HG03103 (cell line): Measurements from ENCODE around the gene GNA12.

Source experiments
- ATAC-seq: cut with Tn5 transposase; IDR thresholded peaks from one replicate; pipeline ENCODE4 v1.9.1; 2021; ENCODE audit warnings: low read depth; ENCODE audit not compliant: unreplicated experiment

GNA12 gene, protein sequence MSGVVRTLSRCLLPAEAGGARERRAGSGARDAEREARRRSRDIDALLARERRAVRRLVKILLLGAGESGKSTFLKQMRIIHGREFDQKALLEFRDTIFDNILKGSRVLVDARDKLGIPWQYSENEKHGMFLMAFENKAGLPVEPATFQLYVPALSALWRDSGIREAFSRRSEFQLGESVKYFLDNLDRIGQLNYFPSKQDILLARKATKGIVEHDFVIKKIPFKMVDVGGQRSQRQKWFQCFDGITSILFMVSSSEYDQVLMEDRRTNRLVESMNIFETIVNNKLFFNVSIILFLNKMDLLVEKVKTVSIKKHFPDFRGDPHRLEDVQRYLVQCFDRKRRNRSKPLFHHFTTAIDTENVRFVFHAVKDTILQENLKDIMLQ

DNA sequence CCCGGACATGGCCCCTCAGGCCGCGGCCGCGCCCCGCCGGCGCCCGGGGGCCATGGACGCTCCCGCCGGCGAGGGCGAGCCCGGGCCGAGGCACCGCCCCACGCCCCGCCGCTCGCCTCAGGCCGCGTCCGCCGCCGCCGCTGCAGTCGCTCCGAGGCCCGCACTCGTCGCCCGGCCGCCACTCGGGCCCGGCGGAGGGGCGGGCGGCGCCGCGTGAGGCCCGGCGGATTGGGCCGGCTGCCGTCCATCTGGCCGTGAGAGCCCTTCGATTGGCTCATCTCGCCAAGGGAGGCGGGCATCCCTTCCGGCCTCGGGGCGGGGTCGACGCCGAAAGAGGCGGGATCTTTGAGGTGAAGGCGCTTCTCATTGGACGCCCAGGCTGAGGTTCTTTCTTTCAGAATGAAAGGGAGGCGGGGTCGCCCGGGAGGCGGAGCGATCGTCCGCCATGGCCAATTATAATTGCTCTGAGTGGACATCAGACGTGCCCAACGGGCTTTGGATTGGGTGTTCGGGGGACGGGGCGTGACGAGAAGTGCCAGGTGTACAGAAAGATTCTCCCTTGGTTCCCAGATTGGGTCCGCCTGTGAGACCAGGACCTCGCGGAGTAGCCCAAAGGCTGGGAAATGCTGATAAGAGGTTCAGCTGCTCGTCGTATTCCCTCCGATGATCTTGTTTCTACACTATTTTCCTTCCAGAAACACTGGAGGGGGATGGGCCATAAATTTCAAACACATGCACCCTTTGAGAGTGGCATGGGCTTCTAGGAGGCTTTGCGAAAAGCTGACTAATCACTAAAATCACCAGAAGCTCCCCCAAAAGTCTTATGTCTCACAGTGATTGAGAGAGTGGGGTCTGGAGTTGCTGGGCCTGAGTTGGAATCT lies at the start of gene GNA12:
GNA12 (minus strand) TSS at position 156 of the 881 bp plus-strand sequence; CDS start at position 9, 147 bp downstream.
- peak; percentile 92 for ATAC-seq

- no peak for ATAC-seq
Observed at GRCh38 chr7:2893411-2893861, 49.3 kb upstream of the GNA12 start.

DNA sequence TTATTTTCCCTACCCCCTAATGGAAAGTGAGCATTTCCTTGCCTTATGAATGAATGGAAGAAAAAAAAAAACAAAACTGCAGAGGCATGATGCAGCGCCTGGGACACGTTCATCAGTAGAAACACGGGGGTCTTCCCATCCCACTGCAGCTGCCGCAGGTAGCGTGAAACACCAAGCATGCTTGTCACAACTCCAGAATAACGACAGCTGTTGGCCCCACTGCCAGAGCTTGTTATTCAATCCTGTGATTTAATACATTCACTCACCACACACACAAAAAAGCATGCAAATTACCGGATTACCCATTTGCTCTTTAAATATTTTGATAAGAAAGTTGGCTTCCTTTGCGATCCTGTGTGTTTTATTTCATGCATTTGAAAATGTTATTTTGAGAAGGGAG lies 48.4 kb upstream of the GNA12 start:
- no peak for ATAC-seq

- no peak for ATAC-seq
Observed at GRCh38 chr7:2887816-2888215, 43.7 kb upstream of the GNA12 start.

DNA sequence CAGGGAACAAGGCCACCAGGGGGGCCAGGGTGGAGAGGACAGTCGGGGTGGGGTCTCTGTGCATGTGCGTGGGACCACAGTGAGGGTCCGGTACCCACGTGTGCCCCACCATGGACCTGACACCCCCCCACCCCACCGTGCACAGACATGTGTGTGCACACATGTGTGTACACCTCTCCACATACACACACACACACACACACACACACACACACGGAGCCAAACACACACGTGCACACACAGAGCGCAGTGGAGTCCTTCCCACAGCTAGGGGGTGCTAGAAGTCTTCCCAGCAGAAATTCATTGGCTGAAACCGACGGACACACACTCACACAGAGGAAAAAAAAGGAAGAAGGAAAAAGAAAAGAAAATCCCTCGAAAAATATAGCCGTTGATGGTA lies 42.8 kb upstream of the GNA12 start:
- ATAC-seq, result no peak

- ATAC-seq, result no peak
Observed at GRCh38 chr7:2886391-2886790, 42.3 kb upstream of the GNA12 start.

GRCh38 chr7:2884161-2884560 lies 40.1 kb upstream of the GNA12 start:
- ATAC-seq, result no peak

DNA sequence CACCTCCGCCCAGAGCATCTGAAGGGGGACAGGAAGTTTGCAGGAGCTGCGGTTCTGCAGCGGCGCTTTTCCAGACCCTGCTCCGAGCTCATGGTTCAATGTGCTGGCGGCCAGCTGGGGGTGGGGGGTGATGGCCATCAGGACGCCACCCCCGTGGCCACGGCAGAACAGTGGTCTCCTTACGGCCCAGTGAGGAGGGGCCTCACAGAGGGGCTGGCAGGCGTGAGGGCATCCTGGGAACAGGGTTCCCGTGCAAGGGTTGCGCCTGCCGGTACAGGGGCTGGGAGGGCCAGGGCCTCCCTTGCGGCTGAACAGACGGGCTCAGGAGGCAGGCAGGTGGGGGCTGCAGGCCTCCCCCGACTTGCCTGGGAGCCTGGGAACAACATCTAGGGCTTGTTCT lies 39.0 kb upstream of the GNA12 start:
- ATAC-seq, result no peak

DNA sequence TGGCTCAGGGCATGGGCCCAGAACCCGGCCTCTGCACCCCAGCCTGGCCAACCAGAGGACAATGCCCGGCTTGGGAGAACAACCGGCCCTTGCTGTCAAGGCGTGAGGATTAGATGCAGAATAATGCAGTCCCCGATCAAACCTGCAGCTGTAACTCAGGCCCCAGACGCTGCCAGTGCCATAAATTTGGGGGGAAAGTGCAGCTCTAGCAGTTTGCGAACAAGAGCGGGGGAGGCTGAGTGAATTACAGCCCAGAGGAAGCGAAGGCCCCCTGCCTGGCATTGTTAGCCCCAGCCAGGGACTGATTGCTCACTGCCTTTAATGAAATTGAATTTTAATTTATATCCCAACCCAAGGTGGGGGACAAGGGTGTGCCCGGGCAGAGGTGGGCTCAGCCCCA lies 38.0 kb upstream of the GNA12 start:
- ATAC-seq, result no peak

GRCh38 chr7:2880874-2881533 lies 36.9 kb upstream of the GNA12 start:
- no peak for ATAC-seq

DNA sequence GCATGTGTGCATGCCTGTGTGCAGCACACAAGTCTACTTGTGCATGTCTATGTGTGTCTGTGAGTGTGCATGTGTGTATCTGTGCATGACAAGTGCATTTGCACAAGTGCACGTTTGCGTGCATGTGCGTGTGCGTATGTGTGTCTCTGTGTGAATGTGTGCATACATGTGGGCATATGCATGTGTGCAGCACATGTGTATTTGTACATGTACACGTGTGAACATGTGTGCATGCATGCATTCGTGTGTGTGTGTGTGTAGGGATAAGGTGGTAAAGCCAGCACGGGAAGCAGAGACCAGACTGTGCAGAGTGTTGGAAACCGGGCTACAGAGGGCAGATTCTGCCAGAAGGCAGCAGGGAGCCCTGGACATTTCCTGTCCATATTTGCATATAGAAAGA lies 35.9 kb upstream of the GNA12 start:
- no peak for ATAC-seq

DNA sequence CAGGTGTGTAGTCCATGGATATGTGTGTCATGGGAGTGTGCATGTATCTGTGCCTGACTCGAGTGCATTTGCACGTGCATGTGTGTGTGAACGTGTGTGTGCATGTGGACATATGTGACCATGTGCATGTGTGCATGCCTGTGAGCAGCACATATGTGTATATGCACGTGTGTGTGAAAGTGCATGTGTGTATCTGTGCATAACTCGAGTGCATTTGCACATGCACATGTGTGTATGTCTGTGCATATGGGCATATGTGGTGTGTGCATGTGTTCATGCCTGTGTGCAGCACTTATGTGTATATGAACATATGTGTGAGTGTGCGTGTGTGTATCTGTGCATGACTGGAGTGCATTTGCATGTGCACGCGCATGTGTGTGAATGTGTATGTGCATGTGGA lies 35.2 kb upstream of the GNA12 start:
- ATAC-seq, result no peak

DNA sequence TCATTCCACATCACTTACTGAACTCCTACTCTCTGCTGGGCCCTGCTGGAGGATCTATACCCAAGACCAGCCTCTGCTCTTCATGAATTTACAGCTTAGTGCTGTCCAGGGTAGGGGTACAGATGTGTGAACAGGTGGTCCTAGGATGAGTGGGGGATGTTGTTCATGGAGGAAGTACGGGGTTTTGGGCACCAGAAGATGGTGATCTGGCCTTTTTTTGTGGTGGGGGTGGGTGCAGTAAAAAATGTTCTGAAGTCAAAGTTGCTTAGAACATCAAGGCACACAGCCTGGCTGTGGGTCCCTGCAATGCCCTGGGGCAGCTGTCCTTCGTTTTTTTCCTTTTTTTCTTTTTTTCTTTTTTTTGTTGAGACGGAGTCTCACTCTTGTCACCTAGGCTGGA lies 34.2 kb upstream of the GNA12 start:
- ATAC-seq, result no peak

DNA sequence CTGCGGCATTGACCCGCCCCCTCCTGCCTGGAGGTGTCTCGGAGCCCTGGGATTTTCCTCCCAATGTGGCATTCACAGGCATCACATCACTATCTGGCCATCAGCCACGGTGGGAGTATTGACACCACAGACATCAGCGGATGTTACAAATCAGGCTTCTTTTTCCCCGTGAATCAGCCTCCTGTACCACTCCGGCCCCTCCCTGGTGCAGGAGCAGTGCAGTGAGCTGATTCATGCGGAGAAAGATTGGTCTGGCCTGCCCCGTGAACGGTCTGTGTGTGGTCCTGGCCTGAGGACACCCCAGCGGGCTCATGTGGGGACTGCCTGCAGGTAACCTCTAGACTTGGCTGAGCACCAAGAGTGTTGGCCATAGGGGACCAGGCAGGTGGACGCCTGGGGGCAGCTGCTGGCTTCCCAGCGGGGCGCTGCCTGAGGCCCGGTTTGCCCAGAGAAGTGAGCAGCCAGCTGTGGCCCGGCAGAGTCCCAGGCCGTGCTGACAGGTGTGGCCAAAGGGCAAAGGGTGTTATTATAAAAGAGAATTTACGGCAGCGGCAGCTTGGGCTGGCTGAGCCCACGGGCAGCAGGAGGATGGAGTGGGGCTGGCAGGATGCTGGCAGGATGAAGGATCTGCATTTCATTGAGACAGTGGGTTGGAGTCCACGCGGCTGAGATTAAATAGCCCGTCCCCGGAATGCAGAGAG lies 32.1 kb upstream of the GNA12 start:
- ATAC-seq, result no peak

- ATAC-seq, result no peak
Observed at GRCh38 chr7:2873686-2874551, 29.8 kb upstream of the GNA12 start.

GRCh38 chr7:2873146-2873545 lies 29.0 kb upstream of the GNA12 start:
- ATAC-seq, result no peak

- no peak for ATAC-seq
Observed at GRCh38 chr7:2872296-2872874, 28.3 kb upstream of the GNA12 start.

DNA sequence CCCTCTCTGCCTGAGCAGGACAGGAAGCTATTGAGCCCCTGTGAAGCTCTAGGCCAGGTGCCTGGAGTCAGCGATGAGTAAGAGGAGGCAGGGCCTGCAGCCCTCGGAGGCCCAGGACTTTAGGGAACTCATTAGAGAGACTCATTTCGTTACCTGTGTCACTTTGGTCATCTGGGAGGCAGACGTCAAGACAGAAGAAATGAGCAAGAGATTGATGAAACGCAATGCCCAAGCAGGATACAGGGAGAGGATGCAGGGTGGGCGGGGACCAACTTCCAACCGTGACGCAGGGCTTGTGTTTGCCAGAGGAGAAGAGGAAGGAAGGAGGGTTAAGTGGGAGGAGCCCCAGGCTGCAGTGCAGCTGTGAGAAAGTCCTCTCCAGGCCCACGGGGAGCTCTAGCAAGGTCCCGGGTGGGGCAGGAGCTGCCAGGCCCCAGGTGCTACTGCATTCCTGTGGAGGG lies 26.4 kb upstream of the GNA12 start:
- no peak for ATAC-seq

DNA sequence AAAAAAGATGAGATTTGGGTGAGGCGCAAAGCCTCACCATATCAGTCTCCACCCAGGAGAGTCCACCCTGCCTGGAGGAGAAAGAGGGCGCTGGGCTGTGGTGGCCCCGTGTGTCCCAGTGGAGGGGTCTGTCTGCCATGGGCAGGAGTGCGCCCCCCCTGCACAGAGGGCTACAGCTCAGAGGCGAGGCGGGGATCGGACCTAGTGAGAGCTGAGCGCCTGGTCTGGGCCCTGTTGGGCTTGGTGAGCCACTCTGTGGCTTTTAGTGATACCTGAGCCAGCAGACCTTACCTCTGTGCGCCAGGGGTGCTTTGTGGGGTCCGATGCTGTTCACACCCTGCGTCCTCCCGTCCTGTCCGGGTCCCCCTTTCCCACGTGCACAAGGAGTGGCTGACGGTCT lies 25.9 kb upstream of the GNA12 start:
- no peak for ATAC-seq
